Measurements from ENCODE around the gene PBX1.
"Not testable (repeated sequence)": the region's sequence is repeated elsewhere in the genome, so short reads cannot be mapped to it uniquely, and the experiment has no call there.

The PBX1 gene

GRCh38 chr1:164595212-164595611 is 36.2 kb downstream of the PBX1 start:
- Histone ChIP-seq H3K27ac (ENCODE audit: low read length) (no peak overlapping the region), H3K36me3 (ENCODE audit: control insufficient read depth in 1 of 2, insufficient read depth in 2 of 2, low read length in 2 of 2) (peaks cover 0 to 6% of the 10 kb centered on the region in 2 donors), H3K9me3 (ENCODE audit: control insufficient read depth in 1 of 2, low read length in 2 of 2) (no peaks in the 10 kb centered on the region), H3K27me3 (ENCODE audit: low read depth, low read length) (no peaks in the 10 kb centered on the region), H3K4me1 (ENCODE audit: control insufficient read depth in 1 of 2, insufficient read depth in 2 of 2, low read length in 2 of 2) (peaks cover 10 to 34% of the 10 kb centered on the region in 2 donors), H3K4me3 (ENCODE audit: low read depth in 1 of 2, low read length in 2 of 2) (no peak overlapping the region)

- Histone ChIP-seq H3K4me1 (ENCODE audit: control insufficient read depth in 1 of 2, insufficient read depth in 2 of 2, low read length in 2 of 2) (peaks cover 6 to 36% of the 10 kb centered on the region in 2 donors), H3K4me3 (ENCODE audit: low read depth in 1 of 2, low read length in 2 of 2) (no peak overlapping the region), H3K36me3 (ENCODE audit: control insufficient read depth in 1 of 2, insufficient read depth in 2 of 2, low read length in 2 of 2) (peaks cover 0 to 6% of the 10 kb centered on the region in 2 donors), H3K27me3 (ENCODE audit: low read depth, low read length) (no peaks in the 10 kb centered on the region), H3K27ac (ENCODE audit: low read length) (no peak overlapping the region), H3K9me3 (ENCODE audit: control insufficient read depth in 1 of 2, low read length in 2 of 2) (no peaks in the 10 kb centered on the region)
Observed at GRCh38 chr1:164596172-164596571, 37.2 kb downstream of the PBX1 start.

- peaks cover 0 to 6% of the 10 kb centered on the region in 2 donors for H3K36me3 ChIP-seq (ENCODE audit: control insufficient read depth in 1 of 2, insufficient read depth in 2 of 2, low read length in 2 of 2)
- H3K27me3 ChIP-seq (ENCODE audit: low read depth, low read length) = no peaks in the 10 kb centered on the region
- H3K9me3 ChIP-seq (ENCODE audit: control insufficient read depth in 1 of 2, low read length in 2 of 2) = no peaks in the 10 kb centered on the region
- no peak overlapping the region for H3K4me3 ChIP-seq (ENCODE audit: low read depth in 1 of 2, low read length in 2 of 2)
- no peak overlapping the region for H3K27ac ChIP-seq (ENCODE audit: low read length)
- peaks cover 12 to 42% of the 10 kb centered on the region in 2 donors for H3K4me1 ChIP-seq (ENCODE audit: control insufficient read depth in 1 of 2, insufficient read depth in 2 of 2, low read length in 2 of 2)
Observed at GRCh38 chr1:164598719-164599118, 39.7 kb downstream of the PBX1 start.

GRCh38 chr1:164599272-164599671 is 40.3 kb downstream of the PBX1 start:
- Histone ChIP-seq H3K4me1 (ENCODE audit: control insufficient read depth in 1 of 2, insufficient read depth in 2 of 2, low read length in 2 of 2) (peaks cover 12 to 45% of the 10 kb centered on the region in 2 donors), H3K27ac (ENCODE audit: low read length) (no peak overlapping the region), H3K27me3 (ENCODE audit: low read depth, low read length) (no peaks in the 10 kb centered on the region), H3K9me3 (ENCODE audit: control insufficient read depth in 1 of 2, low read length in 2 of 2) (no peaks in the 10 kb centered on the region), H3K4me3 (ENCODE audit: low read depth in 1 of 2, low read length in 2 of 2) (no peak overlapping the region), H3K36me3 (ENCODE audit: control insufficient read depth in 1 of 2, insufficient read depth in 2 of 2, low read length in 2 of 2) (peaks cover 0 to 6% of the 10 kb centered on the region in 2 donors)

- H3K9me3 ChIP-seq (ENCODE audit: control insufficient read depth in 1 of 2, low read length in 2 of 2) = no peaks in the 10 kb centered on the region
- no peaks in the 10 kb centered on the region for H3K27me3 ChIP-seq (ENCODE audit: low read depth, low read length)
- peak overlapping the region in 1 of 2 donors; percentile 35 for H3K4me3 ChIP-seq (ENCODE audit: low read depth in 1 of 2, low read length in 2 of 2)
- H3K36me3 ChIP-seq (ENCODE audit: control insufficient read depth in 1 of 2, insufficient read depth in 2 of 2, low read length in 2 of 2) = peaks cover 0 to 6% of the 10 kb centered on the region in 2 donors
- H3K4me1 ChIP-seq (ENCODE audit: control insufficient read depth in 1 of 2, insufficient read depth in 2 of 2, low read length in 2 of 2) = peaks cover 12 to 62% of the 10 kb centered on the region in 2 donors
- H3K27ac ChIP-seq (ENCODE audit: low read length) = peak overlapping the region; percentile 71
Observed at GRCh38 chr1:164601399-164602100, 42.6 kb downstream of the PBX1 start.

GRCh38 chr1:164602101-164602422 is 43.1 kb downstream of the PBX1 start:
- Histone ChIP-seq H3K4me3 (ENCODE audit: low read depth in 1 of 2, low read length in 2 of 2) (peak overlapping the region; percentile 35 to 40), H3K36me3 (ENCODE audit: control insufficient read depth in 1 of 2, insufficient read depth in 2 of 2, low read length in 2 of 2) (peaks cover 0 to 4% of the 10 kb centered on the region in 2 donors), H3K27ac (ENCODE audit: low read length) (peak overlapping the region; percentile 71), H3K27me3 (ENCODE audit: low read depth, low read length) (no peaks in the 10 kb centered on the region), H3K9me3 (ENCODE audit: control insufficient read depth in 1 of 2, low read length in 2 of 2) (no peaks in the 10 kb centered on the region), H3K4me1 (ENCODE audit: control insufficient read depth in 1 of 2, insufficient read depth in 2 of 2, low read length in 2 of 2) (peaks cover 12 to 66% of the 10 kb centered on the region in 2 donors)

GRCh38 chr1:164602480-164603093 is 43.6 kb downstream of the PBX1 start:
- Histone ChIP-seq H3K9me3 (ENCODE audit: control insufficient read depth in 1 of 2, low read length in 2 of 2) (no peaks in the 10 kb centered on the region), H3K4me3 (ENCODE audit: low read depth in 1 of 2, low read length in 2 of 2) (peak overlapping the region; percentile 35 to 40), H3K36me3 (ENCODE audit: control insufficient read depth in 1 of 2, insufficient read depth in 2 of 2, low read length in 2 of 2) (no peaks in the 10 kb centered on the region), H3K4me1 (ENCODE audit: control insufficient read depth in 1 of 2, insufficient read depth in 2 of 2, low read length in 2 of 2) (peaks cover 12 to 71% of the 10 kb centered on the region in 2 donors), H3K27me3 (ENCODE audit: low read depth, low read length) (no peaks in the 10 kb centered on the region), H3K27ac (ENCODE audit: low read length) (peak overlapping the region; percentile 71)

GRCh38 chr1:164603805-164604204 is 44.8 kb downstream of the PBX1 start:
- H3K9me3 ChIP-seq (ENCODE audit: control insufficient read depth in 1 of 2, low read length in 2 of 2); H3K4me3 ChIP-seq (ENCODE audit: low read depth in 1 of 2, low read length in 2 of 2); H3K36me3 ChIP-seq (ENCODE audit: control insufficient read depth in 1 of 2, insufficient read depth in 2 of 2, low read length in 2 of 2); H3K27me3 ChIP-seq (ENCODE audit: low read depth, low read length): not testable (repeated sequence)
- peak overlapping the region; percentile 71 for H3K27ac ChIP-seq (ENCODE audit: low read length)
- H3K4me1 ChIP-seq (ENCODE audit: control insufficient read depth in 1 of 2, insufficient read depth in 2 of 2, low read length in 2 of 2) = peaks cover 12 to 81% of the 10 kb centered on the region in 2 donors

GRCh38 chr1:164604541-164604940 is 45.6 kb downstream of the PBX1 start:
- no peak overlapping the region for H3K4me3 ChIP-seq (ENCODE audit: low read depth in 1 of 2, low read length in 2 of 2)
- H3K36me3 ChIP-seq (ENCODE audit: control insufficient read depth in 1 of 2, insufficient read depth in 2 of 2, low read length in 2 of 2) = no peaks in the 10 kb centered on the region
- no peaks in the 10 kb centered on the region for H3K27me3 ChIP-seq (ENCODE audit: low read depth, low read length)
- H3K9me3 ChIP-seq (ENCODE audit: control insufficient read depth in 1 of 2, low read length in 2 of 2) = no peaks in the 10 kb centered on the region
- no peak overlapping the region for H3K27ac ChIP-seq (ENCODE audit: low read length)
- peaks cover 12 to 79% of the 10 kb centered on the region in 2 donors for H3K4me1 ChIP-seq (ENCODE audit: control insufficient read depth in 1 of 2, insufficient read depth in 2 of 2, low read length in 2 of 2)

GRCh38 chr1:164605254-164606091 is 46.5 kb downstream of the PBX1 start:
- Histone ChIP-seq H3K36me3 (ENCODE audit: control insufficient read depth in 1 of 2, insufficient read depth in 2 of 2, low read length in 2 of 2) (no peaks in the 10 kb centered on the region), H3K4me3 (ENCODE audit: low read depth in 1 of 2, low read length in 2 of 2) (no peak overlapping the region), H3K27me3 (ENCODE audit: low read depth, low read length) (no peaks in the 10 kb centered on the region), H3K4me1 (ENCODE audit: control insufficient read depth in 1 of 2, insufficient read depth in 2 of 2, low read length in 2 of 2) (peaks cover 12 to 77% of the 10 kb centered on the region in 2 donors), H3K27ac (ENCODE audit: low read length) (no peak overlapping the region), H3K9me3 (ENCODE audit: control insufficient read depth in 1 of 2, low read length in 2 of 2) (no peaks in the 10 kb centered on the region)

GRCh38 chr1:164607351-164607750 is 48.4 kb downstream of the PBX1 start:
- peaks cover 9 to 75% of the 10 kb centered on the region in 2 donors for H3K4me1 ChIP-seq (ENCODE audit: control insufficient read depth in 1 of 2, insufficient read depth in 2 of 2, low read length in 2 of 2)
- no peaks in the 10 kb centered on the region for H3K27me3 ChIP-seq (ENCODE audit: low read depth, low read length)
- no peak overlapping the region for H3K4me3 ChIP-seq (ENCODE audit: low read depth in 1 of 2, low read length in 2 of 2)
- no peaks in the 10 kb centered on the region for H3K9me3 ChIP-seq (ENCODE audit: control insufficient read depth in 1 of 2, low read length in 2 of 2)
- no peak overlapping the region for H3K27ac ChIP-seq (ENCODE audit: low read length)
- no peaks in the 10 kb centered on the region for H3K36me3 ChIP-seq (ENCODE audit: control insufficient read depth in 1 of 2, insufficient read depth in 2 of 2, low read length in 2 of 2)
